Ishikawa (cell line): ENCODE data around the gene CPAMD8.

Source experiments
- CEBPB ChIP-seq: IDR thresholded peaks from 2 replicates; pipeline ENCODE4 v1.6.1; 2012
- CREB1 ChIP-seq: IDR thresholded peaks from 2 replicates; pipeline ENCODE4 v1.6.1; 2012; ENCODE audit warnings: low read depth
- EGR1 ChIP-seq: IDR thresholded peaks from 2 replicates; pipeline ENCODE4 v1.6.1; 2012
- EP300 ChIP-seq: IDR thresholded peaks from 2 replicates; pipeline ENCODE4 v1.6.1; 2012; ENCODE audit warnings: borderline replicate concordance
- FOXM1 ChIP-seq: IDR thresholded peaks from 2 replicates; pipeline ENCODE4 v1.6.1; 2012; ENCODE audit warnings: low read depth, borderline replicate concordance
- NFIC ChIP-seq: IDR thresholded peaks from 2 replicates; pipeline ENCODE4 v1.6.1; 2012
- RAD21 ChIP-seq: IDR thresholded peaks from 2 replicates; pipeline ENCODE4 v1.6.1; 2012; ENCODE audit warnings: low read depth
- TAF1 ChIP-seq: IDR thresholded peaks from 2 replicates; pipeline ENCODE4 v1.6.1; 2012; ENCODE audit warnings: low read depth, mild to moderate bottlenecking
- TCF12 ChIP-seq: IDR thresholded peaks from 2 replicates; pipeline ENCODE4 v1.6.1; 2012; ENCODE audit warnings: low read depth
- TEAD4 ChIP-seq: IDR thresholded peaks from 2 replicates; pipeline ENCODE4 v1.6.1; 2012
- YY1 ChIP-seq: IDR thresholded peaks from 2 replicates; pipeline ENCODE4 v1.6.1; 2012; ENCODE audit warnings: low read depth
- ZBTB7A ChIP-seq: IDR thresholded peaks from 2 replicates; pipeline ENCODE4 v1.6.1; 2012; ENCODE audit warnings: low read depth
- TF ChIP-seq, protein P1 (sequence below): IDR thresholded peaks from 2 replicates; pipeline ENCODE4 v1.6.1; 2012; ENCODE audit warnings: low read depth, mild to moderate bottlenecking
- TF ChIP-seq, protein P2 (sequence below): IDR thresholded peaks from 2 replicates; pipeline ENCODE4 v1.6.1; 2012
- TF ChIP-seq, protein P3 (sequence below): IDR thresholded peaks from 2 replicates; pipeline ENCODE4 v1.6.1; 2012

Gene CPAMD8

DNA sequence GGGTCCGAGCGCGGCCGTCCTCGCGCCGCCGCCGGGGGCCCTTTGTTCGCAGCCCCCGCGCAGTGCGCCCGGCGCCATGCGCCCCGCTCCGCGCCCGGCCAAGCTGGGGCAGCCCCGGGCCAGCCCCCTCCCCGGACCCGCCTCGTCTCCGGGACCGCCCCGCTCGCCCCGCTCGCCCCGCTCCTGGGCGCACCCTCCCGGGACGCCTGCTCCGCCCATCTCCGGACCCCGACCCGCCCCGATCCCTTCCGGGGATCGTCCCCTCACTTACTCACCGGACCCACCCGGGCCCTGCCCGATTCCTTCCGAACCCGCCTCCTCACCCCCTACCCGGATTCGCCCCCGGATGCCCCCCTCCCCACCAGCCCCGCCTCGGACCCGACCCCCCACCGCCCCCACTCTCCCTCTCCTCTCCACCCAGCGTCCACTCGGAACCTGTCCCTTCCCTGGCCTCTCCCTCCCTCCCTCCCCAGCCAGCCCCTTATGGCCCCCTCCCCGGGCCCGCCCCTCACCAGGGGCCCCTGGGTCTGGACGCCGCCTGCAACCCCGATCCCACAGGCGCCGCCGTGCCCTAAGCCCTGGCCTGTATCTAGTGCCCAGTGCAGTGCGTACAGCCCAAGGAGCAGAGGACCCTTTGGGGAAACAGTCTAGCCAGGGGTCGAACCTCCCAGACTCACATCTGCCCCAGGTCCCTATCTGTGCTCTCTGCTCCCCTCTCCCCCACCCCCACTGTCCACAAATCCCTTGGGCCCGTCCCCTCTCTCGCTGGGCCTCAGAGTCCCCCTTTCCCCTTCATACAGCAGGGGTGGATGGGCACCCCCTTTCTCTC, at the start of gene CPAMD8:
Gene CPAMD8 (minus strand): TSS at position 105 of the 829 bp plus-strand sequence. CDS start 168 bp downstream, outside the sequence.
- TF ChIP-seq CEBPB, result no peak
- TF ChIP-seq FOXM1, result no peak
- no peak for TF ChIP-seq RAD21
- TF ChIP-seq, protein P1, sequence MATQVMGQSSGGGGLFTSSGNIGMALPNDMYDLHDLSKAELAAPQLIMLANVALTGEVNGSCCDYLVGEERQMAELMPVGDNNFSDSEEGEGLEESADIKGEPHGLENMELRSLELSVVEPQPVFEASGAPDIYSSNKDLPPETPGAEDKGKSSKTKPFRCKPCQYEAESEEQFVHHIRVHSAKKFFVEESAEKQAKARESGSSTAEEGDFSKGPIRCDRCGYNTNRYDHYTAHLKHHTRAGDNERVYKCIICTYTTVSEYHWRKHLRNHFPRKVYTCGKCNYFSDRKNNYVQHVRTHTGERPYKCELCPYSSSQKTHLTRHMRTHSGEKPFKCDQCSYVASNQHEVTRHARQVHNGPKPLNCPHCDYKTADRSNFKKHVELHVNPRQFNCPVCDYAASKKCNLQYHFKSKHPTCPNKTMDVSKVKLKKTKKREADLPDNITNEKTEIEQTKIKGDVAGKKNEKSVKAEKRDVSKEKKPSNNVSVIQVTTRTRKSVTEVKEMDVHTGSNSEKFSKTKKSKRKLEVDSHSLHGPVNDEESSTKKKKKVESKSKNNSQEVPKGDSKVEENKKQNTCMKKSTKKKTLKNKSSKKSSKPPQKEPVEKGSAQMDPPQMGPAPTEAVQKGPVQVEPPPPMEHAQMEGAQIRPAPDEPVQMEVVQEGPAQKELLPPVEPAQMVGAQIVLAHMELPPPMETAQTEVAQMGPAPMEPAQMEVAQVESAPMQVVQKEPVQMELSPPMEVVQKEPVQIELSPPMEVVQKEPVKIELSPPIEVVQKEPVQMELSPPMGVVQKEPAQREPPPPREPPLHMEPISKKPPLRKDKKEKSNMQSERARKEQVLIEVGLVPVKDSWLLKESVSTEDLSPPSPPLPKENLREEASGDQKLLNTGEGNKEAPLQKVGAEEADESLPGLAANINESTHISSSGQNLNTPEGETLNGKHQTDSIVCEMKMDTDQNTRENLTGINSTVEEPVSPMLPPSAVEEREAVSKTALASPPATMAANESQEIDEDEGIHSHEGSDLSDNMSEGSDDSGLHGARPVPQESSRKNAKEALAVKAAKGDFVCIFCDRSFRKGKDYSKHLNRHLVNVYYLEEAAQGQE, result no peak
- no peak for TF ChIP-seq TCF12

DNA sequence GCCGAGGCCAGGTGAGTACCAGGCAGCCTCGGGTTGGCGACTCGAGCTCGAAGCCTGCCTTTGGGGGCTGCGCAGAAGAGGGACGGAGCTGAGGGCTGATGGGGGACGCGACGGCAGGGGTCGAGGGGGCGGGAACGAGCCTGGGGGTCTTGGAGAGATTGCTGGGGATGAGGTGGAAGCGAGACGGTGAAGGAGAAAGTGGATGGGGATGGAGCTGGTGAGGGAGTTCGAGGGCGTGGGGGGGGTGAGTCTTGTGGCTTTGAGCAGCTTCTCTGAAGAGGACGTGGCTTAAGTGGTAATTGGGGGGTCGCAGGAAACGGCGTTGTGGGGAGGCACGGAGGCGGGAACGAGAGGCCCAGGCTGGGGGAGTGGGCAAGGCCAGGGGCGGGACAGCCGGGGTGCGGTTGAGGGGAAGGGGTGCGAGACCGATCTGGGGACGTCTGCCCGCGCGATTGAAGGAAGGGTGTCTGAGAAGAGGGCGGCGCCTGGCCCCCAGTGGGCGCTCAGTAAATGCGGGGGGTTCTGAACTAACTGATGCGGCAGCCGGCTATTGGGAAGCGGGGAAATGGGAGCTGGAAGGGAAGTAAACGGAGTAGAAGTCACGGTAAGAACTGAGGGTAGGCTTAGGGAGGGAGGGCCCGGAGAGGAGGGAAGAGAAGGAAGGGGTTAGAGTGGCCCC, 49.4 kb upstream of the CPAMD8 start:
- TF ChIP-seq EP300 (no peak), ZBTB7A (peak; percentile 79)

DNA sequence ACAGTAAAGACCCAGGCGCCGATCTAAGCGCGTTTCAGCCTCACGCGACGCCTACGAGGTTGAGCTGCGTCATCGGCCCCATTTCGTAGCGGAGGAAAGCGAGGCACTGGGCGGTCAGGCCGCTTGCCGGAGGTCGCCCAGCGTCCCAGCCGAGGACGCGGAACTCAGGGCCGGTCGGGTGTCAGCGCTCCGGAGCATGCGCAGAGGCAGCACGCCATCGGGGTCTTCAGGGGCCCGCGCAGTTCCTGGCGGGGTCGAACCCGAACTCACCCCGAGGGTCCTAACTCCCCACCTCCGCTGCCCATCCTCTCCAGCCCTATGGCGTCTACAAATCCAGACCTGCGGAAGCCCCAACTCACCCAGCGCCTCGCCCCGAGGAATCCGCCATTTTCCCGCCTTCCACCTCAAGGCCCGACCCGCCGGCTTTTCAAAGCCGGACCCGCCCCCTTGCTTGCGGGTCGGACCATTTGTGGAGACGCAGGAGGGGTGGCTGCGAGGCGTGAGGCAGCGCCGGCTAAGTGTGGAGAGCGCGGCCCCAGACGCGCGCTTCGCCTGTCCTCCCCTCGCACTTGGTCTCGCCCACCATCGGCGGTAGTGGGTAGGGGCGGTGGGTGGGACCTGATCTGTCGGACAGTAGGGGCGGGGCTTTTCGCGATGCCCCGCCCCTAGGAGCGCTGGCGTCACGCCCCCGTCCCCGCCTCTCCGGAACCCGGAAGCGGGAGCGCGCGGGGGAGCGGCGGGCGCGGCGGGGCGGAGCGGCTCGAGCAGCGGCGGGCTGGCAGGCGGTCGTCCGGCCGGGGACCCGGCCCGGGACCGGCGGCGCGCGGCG, 48.6 kb upstream of the CPAMD8 start, which contains the start of the genes HAUS8 and MYO9B:
Gene HAUS8 (minus strand): TSS at position 418 of the 829 bp plus-strand sequence. CDS start 30 bp downstream, at position 388.
Gene MYO9B (plus strand): TSS at position 743 of the 829 bp plus-strand sequence. CDS start 25,941 bp downstream, outside the sequence.
- TF ChIP-seq RAD21, result no peak
- TF ChIP-seq EGR1, result 0 out of 2 replicates have a peak, but pooled peaks have one; percentile 41
- TF ChIP-seq, protein P1, result no peak
- peak; percentile 72; the same call in 1 of the 2 replicates for TF ChIP-seq ZBTB7A
- no peak; the same call in 1 of the 2 replicates for TF ChIP-seq NFIC
- no peak for TF ChIP-seq CEBPB
- TF ChIP-seq FOXM1, result peak; percentile 55; the same call in 1 of the 2 replicates
- peak; percentile 54; the same call in 1 of the 2 replicates for TF ChIP-seq EP300
- 0 out of 2 replicates have a peak, but pooled peaks have one; percentile 38 for TF ChIP-seq TCF12
- TF ChIP-seq, protein P2, sequence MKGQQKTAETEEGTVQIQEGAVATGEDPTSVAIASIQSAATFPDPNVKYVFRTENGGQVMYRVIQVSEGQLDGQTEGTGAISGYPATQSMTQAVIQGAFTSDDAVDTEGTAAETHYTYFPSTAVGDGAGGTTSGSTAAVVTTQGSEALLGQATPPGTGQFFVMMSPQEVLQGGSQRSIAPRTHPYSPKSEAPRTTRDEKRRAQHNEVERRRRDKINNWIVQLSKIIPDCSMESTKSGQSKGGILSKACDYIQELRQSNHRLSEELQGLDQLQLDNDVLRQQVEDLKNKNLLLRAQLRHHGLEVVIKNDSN, result 0 out of 2 replicates have a peak, but pooled peaks have one; percentile 18
- TF ChIP-seq YY1, result peak; percentile 92
- TF ChIP-seq CREB1, result peak; percentile 50; the same call in 1 of the 2 replicates
- TF ChIP-seq, protein P3, sequence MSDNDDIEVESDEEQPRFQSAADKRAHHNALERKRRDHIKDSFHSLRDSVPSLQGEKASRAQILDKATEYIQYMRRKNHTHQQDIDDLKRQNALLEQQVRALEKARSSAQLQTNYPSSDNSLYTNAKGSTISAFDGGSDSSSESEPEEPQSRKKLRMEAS, result peak; percentile 88
- TF ChIP-seq TAF1, result peak; percentile 99
- no peak; the same call in 1 of the 2 replicates for TF ChIP-seq TEAD4

DNA sequence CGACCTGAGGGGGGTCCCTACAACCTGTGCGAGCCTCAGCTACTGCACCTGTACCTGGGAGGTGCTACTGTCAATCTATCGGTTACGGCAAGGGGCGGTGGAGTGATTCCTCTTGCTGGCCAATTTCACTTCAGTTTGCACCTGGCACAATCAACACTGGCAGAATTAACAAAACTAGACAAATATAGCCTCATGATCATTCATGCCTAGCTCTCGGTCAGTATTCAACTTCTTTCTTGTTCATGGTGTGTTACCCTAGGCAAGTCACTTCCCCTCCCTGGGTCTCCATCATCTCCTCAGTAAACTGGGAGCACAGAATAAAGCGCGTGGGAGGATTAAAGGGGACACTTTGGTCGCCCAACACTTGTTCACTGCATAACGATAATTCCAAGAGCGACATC, 48.0 kb upstream of the CPAMD8 start:
- TF ChIP-seq ZBTB7A, result no peak
- no peak for TF ChIP-seq TAF1
- no peak for TF ChIP-seq RAD21
- no peak for TF ChIP-seq FOXM1
- TF ChIP-seq, protein P1, result no peak
- peak; percentile 38; the same call in 1 of the 2 replicates for TF ChIP-seq EGR1
- TF ChIP-seq EP300, result no peak
- no peak for TF ChIP-seq TEAD4
